Lower leg skin (tissue), 3 donors: ENCODE data around the gene XPNPEP2.

Source experiments
- CTCF ChIP-seq, 3 donors: fragments of 450-650 bp; IDR thresholded peaks; one replicate each; pipeline ENCODE4 v1.5.1; 2016; ENCODE audit warnings: antibody characterized with exemption in 3 of 3, mild to moderate bottlenecking in 3 of 3, moderate library complexity in 2 of 3
- POLR2A ChIP-seq, 2 donors: fragments of 450-650 bp; IDR thresholded peaks; one replicate each; pipeline ENCODE4 v1.6.1; 2016 to 2017; ENCODE audit warnings: antibody characterized with exemption in 2 of 2, mild to moderate bottlenecking in 1 of 2, moderate library complexity in 1 of 2

- TF ChIP-seq POLR2A (IDR thresholded peaks at IDR 0.05) (no peak), CTCF (IDR thresholded peaks at IDR 0.05) (no peak)
Observed at GRCh38 chrX:129791336-129791735, 52.6 kb downstream of the XPNPEP2 start.
